AG10803 (cell line): ENCODE data around the gene COL15A1.

Experiments
- DNase-seq: peaks from one replicate; pipeline ENCODE4 v3.0.0; 2010; ENCODE audit warnings: low read depth
- H3K4me3 ChIP-seq: 2 replicates; pipeline ENCODE4 v1.5.1; 2011; ENCODE audit warnings: mild to moderate bottlenecking, low read length, control low read depth
- TF ChIP-seq, protein P1 (sequence below): conservative IDR thresholded peaks from 2 replicates; pipeline ENCODE4 v1.5.1; 2011; ENCODE audit warnings: mild to moderate bottlenecking, low read length, control low read depth, inconsistent platforms

COL15A1 gene

DNA sequence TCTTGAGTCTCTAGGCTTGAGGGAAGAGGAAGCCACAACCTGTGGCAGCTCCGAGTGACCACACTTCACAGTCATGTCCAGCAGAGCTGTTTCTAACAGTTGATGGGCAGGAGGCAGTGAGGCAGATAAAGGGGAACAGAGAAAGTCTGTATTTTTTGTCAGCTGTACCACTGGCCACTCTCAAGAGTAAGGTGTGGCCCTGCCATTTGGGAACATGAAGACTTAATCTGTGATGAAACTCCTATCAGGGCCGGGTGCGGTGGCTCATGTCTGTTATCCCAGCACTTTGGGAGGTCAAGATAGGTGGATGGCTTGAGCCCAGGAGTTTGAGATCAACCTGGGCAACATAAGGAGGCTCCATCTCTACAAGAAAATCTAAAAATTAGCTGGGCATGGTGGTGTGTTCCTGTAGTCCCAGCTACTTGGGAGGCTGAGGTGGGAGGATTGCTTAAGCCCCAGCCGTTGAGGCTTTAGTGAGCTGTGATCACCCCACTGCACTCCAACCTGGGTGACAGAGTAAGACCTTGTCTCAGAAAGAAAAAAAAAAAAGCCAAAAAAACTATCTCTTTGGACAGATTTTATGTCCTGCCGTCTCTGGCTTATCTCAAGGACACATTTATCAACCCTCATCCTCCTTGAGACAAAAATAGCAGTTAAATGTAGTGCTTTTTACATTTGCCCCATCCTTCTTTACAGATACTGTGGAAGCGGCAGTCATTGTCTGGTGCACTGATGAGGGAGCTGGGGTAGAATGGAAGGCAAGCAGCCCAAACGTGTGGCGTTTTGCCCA, 11.9 kb upstream of the COL15A1 start:
- no peak for DNase-seq
- TF ChIP-seq, protein P1, sequence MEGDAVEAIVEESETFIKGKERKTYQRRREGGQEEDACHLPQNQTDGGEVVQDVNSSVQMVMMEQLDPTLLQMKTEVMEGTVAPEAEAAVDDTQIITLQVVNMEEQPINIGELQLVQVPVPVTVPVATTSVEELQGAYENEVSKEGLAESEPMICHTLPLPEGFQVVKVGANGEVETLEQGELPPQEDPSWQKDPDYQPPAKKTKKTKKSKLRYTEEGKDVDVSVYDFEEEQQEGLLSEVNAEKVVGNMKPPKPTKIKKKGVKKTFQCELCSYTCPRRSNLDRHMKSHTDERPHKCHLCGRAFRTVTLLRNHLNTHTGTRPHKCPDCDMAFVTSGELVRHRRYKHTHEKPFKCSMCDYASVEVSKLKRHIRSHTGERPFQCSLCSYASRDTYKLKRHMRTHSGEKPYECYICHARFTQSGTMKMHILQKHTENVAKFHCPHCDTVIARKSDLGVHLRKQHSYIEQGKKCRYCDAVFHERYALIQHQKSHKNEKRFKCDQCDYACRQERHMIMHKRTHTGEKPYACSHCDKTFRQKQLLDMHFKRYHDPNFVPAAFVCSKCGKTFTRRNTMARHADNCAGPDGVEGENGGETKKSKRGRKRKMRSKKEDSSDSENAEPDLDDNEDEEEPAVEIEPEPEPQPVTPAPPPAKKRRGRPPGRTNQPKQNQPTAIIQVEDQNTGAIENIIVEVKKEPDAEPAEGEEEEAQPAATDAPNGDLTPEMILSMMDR, result no peak
- H3K4me3 ChIP-seq, result no peak overlapping the region

DNA sequence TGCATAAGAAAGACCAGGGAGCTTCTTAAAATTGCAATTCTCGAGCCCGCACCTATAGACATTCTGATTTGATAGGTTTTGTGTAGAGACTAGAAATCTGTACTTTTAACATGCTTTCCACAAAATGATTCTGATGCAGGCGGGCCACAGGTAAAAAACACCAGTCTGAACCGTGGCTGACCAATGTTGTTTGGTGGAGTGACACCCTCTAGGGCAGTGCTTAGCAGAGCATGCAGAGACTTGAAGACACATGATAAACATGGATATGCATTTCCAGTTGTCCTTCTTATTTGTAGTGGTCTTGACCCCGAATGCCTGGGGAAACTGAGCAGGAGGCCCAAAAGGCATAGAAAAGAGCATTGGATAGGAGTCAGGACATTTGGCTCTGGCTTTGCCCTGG, 10.5 kb upstream of the COL15A1 start:
- TF ChIP-seq, protein P1, result no peak
- no peak for DNase-seq
- H3K4me3 ChIP-seq, result no peak overlapping the region

DNA sequence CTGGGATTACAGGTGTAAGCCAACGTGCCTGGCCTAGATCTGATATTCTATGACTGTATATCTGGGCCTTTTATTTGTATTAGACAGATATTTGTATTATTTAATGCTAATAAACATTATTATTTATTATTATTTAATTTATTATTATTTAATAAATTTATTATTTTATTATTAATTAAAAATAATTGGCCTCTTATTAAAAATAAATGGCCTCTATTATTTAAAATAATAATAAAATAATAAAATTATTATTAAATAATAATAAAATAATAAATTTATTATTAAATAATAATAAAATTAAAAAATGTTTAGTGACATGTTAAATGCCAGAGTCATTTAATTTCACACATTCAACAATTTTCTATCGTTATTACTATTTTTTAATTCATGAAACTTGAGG, 9.8 kb upstream of the COL15A1 start:
- TF ChIP-seq, protein P1, result no peak
- H3K4me3 ChIP-seq, result no peak overlapping the region

DNA sequence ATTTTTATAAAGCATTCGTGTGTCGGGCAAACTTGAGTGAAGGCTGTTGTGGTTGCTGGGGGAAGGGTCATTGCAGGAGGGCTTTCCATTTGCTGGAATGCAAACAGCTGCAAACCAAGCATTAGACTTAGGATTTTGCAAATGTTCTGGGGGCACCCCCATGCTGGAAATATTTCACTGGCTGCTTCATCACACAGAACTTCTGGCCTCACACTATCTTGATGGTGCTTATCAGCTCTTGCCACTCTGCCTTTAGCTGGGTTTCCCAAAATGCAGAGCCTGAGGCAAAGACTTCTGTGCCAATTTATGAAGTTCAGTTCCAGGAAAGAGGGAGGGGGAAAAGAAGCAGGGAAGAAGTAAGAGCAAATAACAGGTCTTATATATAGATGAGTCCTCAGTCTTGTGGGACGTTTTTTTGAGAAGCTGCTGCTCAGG, 8.6 kb upstream of the COL15A1 start:
- no peak for DNase-seq
- TF ChIP-seq, protein P1, result no peak

More for the DNA sequence above, 9.8 kb upstream of the COL15A1 start:
- no peak for DNase-seq

DNA sequence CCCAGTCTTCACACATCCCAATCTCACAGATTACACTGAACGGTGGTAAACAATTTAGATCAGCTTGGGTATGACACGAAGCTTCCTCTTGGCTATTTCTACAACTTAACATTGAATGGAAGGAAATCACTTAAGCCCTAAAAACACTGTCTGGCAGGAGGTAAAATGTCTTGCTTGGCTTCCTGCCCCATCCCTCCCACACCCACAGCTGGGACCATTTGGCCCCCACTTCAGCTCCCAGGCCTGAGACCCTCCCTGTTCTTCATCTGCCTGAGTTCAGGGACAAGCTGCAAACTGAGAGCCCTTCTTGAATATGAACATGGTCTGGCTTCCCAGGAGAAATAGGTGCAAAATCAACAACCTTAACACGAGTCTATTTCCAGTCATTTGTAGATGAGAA, 3.4 kb upstream of the COL15A1 start:
- TF ChIP-seq, protein P1, result no peak
- no peak for DNase-seq
- no peak overlapping the region for H3K4me3 ChIP-seq

More for the DNA sequence above, 8.6 kb upstream of the COL15A1 start:
- no peak overlapping the region for H3K4me3 ChIP-seq

DNA sequence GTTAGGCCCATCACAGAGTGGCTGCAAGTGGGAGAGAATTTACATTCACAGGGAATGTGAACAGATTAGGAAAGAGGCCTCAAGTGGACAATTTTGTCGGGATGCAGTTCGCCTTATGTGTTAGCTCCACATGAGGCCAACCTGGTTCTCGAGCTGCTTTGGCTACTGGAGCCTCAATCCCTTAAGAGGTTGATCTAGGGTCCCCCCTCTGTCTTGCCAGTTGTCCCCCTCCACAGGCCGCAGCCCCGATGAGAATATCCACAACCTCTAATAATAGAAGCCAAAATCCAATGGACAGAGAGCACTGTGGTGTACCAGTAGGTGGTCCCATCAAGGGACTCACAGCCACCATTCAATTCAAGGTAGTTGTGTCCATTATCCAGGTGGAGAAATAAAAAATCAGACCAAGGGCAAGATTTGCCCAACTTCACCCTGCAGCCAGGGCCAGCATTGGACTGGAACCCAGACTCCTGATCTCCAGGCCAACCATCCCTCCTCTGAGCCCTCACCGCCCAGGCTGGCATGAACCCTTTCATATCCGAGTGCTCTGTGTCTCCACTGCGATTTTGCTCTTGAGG, 1.7 kb upstream of the COL15A1 start:
- no peak for DNase-seq
- H3K4me3 ChIP-seq, result no peak overlapping the region
- TF ChIP-seq, protein P1, result no peak
